ENCODE data around the gene TTC13.

Gene TTC13

GRCh38 chr1:230936475-230936874 is 42.2 kb downstream of the TTC13 start:
- no peaks in the 10 kb centered on the region for H3K27me3 ChIP-seq (replicated peaks)
- no peak for DNase-seq
- H3K4me3 ChIP-seq (ENCODE audit: low read depth, low read length), result no peak overlapping the region
- no peak for TF ChIP-seq CTCF (IDR thresholded peaks at IDR 0.05; ENCODE audit: low read depth, low read length, missing control alignments)
- no peak overlapping the region for H3K27ac ChIP-seq
- in situ Hi-C loops (cut with HindIII; ENCODE audit: low pct_ligation_motif_present, low sequenced_read_pairs), result loop anchor here (25.0 kb wide), 1 partner anchor 276 kb away; no protein-coding TSS in a partner anchor
- no peaks in the 10 kb centered on the region for H3K36me3 ChIP-seq (replicated peaks)

- TF ChIP-seq CTCF (IDR thresholded peaks at IDR 0.05; ENCODE audit: low read depth, low read length, missing control alignments), result no peak
- in situ Hi-C loops (cut with HindIII; ENCODE audit: low pct_ligation_motif_present, low sequenced_read_pairs), result loop anchor here (25.0 kb wide), 1 partner anchor 276 kb away; no protein-coding TSS in a partner anchor
- Histone ChIP-seq H3K27me3 (replicated peaks) (no peaks in the 10 kb centered on the region), H3K36me3 (replicated peaks) (no peaks in the 10 kb centered on the region), H3K4me3 (ENCODE audit: low read depth, low read length) (no peak overlapping the region), H3K27ac (no peak overlapping the region)
- no peak for DNase-seq
These were observed 42.8 kb downstream of the TTC13 start for GRCh38 chr1:230935852-230936251.

- in situ Hi-C loops (cut with HindIII; ENCODE audit: low pct_ligation_motif_present, low sequenced_read_pairs), result loop anchor here (25.0 kb wide), 1 partner anchor 281 kb away; no protein-coding TSS in a partner anchor
- Histone ChIP-seq H3K36me3 (replicated peaks) (no peaks in the 10 kb centered on the region), H3K27me3 (replicated peaks) (no peaks in the 10 kb centered on the region), H3K4me3 (ENCODE audit: low read depth, low read length) (no peak overlapping the region), H3K27ac (no peak overlapping the region)
- no peak for DNase-seq
- no peak for TF ChIP-seq CTCF (IDR thresholded peaks at IDR 0.05; ENCODE audit: low read depth, low read length, missing control alignments)
These were observed 47.7 kb downstream of the TTC13 start for GRCh38 chr1:230930986-230931385.

- TF ChIP-seq CTCF (IDR thresholded peaks at IDR 0.05; ENCODE audit: low read depth, low read length, missing control alignments), result no peak
- Histone ChIP-seq H3K27ac (no peak overlapping the region), H3K4me3 (ENCODE audit: low read depth, low read length) (no peak overlapping the region), H3K36me3 (replicated peaks) (no peaks in the 10 kb centered on the region), H3K27me3 (replicated peaks) (no peaks in the 10 kb centered on the region)
- DNase-seq, result no peak
- in situ Hi-C loops (cut with HindIII; ENCODE audit: low pct_ligation_motif_present, low sequenced_read_pairs), result loop anchor here (25.0 kb wide), 1 partner anchor 286 kb away; no protein-coding TSS in a partner anchor
These were observed 52.5 kb downstream of the TTC13 start for GRCh38 chr1:230926182-230926581.

- Histone ChIP-seq H3K27me3 (replicated peaks) (no peaks in the 10 kb centered on the region), H3K36me3 (replicated peaks) (no peaks in the 10 kb centered on the region), H3K4me3 (ENCODE audit: low read depth, low read length) (no peak overlapping the region), H3K27ac (no peak overlapping the region)
- in situ Hi-C loops (cut with HindIII; ENCODE audit: low pct_ligation_motif_present, low sequenced_read_pairs), result loop anchor here (25.0 kb wide), 1 partner anchor 287 kb away; no protein-coding TSS in a partner anchor
- no peak for DNase-seq
- TF ChIP-seq CTCF (IDR thresholded peaks at IDR 0.05; ENCODE audit: low read depth, low read length, missing control alignments), result no peak
These were observed 53.1 kb downstream of the TTC13 start for GRCh38 chr1:230925608-230926007.

GRCh38 chr1:230923176-230923575 is 55.5 kb downstream of the TTC13 start:
- Histone ChIP-seq H3K27ac (no peak overlapping the region), H3K4me3 (ENCODE audit: low read depth, low read length) (no peak overlapping the region), H3K36me3 (replicated peaks) (peaks cover 2% of the 10 kb centered on the region), H3K27me3 (replicated peaks) (no peaks in the 10 kb centered on the region)
- in situ Hi-C loops (cut with HindIII; ENCODE audit: low pct_ligation_motif_present, low sequenced_read_pairs), result no loop called here
- TF ChIP-seq CTCF (IDR thresholded peaks at IDR 0.05; ENCODE audit: low read depth, low read length, missing control alignments), result no peak
- DNase-seq, result no peak

All from brain microvascular endothelial cell (primary cell).